ENCODE results near the gene CCDC188.

The CCDC188 gene

DNA sequence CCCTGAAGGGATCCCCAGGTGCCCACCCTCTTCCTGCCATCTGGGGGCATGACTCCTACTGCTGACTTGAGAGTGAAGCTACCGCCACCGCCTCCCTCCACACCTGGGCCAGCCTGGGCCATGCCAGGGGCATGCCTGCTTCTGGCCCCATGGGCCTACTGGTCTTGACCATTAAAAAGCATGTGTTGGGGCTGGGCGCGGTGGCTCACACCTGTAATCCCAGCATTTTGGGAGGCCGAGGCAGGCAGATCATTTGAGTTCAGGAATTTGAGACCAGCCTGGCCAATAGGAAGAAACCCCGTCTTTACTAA lies 37.7 kb upstream of the CCDC188 start:
- no peak for DNase-seq (ENCODE audit: extremely low spot score)
- TF ChIP-seq SP1 (IDR thresholded peaks at IDR 0.05) (no peak), TARDBP (IDR thresholded peaks at IDR 0.05) (no peak), L3MBTL2 (conservative IDR thresholded peaks at IDR 0.05) (no peak), FOXM1 (IDR thresholded peaks at IDR 0.05; ENCODE audit: borderline replicate concordance) (no peak), SUZ12 (IDR thresholded peaks at IDR 0.05) (no peak), ARNT (IDR thresholded peaks at IDR 0.05) (no peak), ELF4 (IDR thresholded peaks at IDR 0.05) (no peak), CTBP1 (IDR thresholded peaks at IDR 0.05; ENCODE audit: borderline replicate concordance) (no peak), NFRKB (IDR thresholded peaks at IDR 0.05) (no peak), LEF1 (IDR thresholded peaks at IDR 0.05; ENCODE audit: borderline replicate concordance) (no peak), FOXK2 (IDR thresholded peaks at IDR 0.05) (no peak), ZNF384 (IDR thresholded peaks at IDR 0.05) (no peak), HDGF (IDR thresholded peaks at IDR 0.05; ENCODE audit: borderline replicate concordance) (no peak), BHLHE40 (IDR thresholded peaks at IDR 0.05; ENCODE audit: borderline replicate concordance) (no peak), FOXA1 (IDR thresholded peaks at IDR 0.05) (no peak)
- TF ChIP-seq, protein P1, sequence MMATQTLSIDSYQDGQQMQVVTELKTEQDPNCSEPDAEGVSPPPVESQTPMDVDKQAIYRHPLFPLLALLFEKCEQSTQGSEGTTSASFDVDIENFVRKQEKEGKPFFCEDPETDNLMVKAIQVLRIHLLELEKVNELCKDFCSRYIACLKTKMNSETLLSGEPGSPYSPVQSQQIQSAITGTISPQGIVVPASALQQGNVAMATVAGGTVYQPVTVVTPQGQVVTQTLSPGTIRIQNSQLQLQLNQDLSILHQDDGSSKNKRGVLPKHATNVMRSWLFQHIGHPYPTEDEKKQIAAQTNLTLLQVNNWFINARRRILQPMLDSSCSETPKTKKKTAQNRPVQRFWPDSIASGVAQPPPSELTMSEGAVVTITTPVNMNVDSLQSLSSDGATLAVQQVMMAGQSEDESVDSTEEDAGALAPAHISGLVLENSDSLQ (IDR thresholded peaks at IDR 0.05), result no peak
- ChIA-PET POLR2A (interaction anchor here (0.6 kb wide), 1 partner anchor 17 kb away, joined by 3 read pairs; no protein-coding TSS in a partner anchor), CTCF (no interaction called here)

DNA sequence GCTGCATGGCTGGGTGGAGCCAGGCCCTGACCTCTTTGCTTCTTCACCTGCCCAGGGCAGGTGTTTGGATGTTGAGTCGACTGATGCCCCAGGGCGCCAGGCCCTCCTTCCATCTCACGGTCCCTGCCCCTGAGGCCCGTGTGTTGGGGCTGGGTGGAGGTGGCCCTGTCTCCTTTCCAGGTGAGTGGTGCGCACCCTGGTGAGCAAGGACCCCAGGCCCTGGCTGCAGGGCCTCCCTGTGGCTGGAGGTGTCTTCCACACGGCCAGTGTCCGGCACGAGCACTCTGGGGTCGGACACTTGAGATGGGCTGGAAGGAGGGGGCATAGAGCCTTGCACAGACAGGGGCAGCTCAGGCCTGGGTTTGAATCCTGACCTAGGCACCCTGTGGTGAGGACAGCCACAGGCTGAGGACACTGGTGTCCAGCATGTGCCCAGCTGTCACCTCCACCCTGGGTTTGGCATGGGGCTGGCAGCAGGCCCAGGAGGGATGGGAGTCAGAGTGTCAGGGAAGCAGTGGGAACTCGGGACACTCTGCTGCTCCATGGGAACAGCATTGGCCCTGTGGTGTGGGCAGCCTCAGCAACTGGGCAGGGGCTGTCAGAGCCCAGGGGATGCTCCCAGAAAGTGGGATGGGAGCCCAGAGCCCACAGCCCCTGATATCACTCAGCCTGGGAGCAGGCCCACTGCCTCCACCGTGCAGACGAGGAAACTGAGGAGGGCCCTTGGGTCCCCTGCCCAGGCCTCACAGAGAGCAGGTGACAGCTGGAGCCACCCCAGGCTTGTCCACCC lies 37.1 kb upstream of the CCDC188 start:
- DNase-seq (ENCODE audit: extremely low spot score), result no peak
- CTCF ChIA-PET, result interaction anchor here (1.5 kb wide), 1 partner anchor 10 kb away, joined by 4 read pairs; no protein-coding TSS in a partner anchor
- POLR2A ChIA-PET, result interaction anchor here (0.6 to 1.6 kb wide), 2 partner anchors 16 to 18 kb away, joined by 3 read pairs; no protein-coding TSS in a partner anchor
- no peak for TF ChIP-seq HDGF (IDR thresholded peaks at IDR 0.05; ENCODE audit: borderline replicate concordance)
- TF ChIP-seq ELF4 (IDR thresholded peaks at IDR 0.05), result no peak
- no peak for TF ChIP-seq LEF1 (IDR thresholded peaks at IDR 0.05; ENCODE audit: borderline replicate concordance)
- no peak for TF ChIP-seq L3MBTL2 (conservative IDR thresholded peaks at IDR 0.05)
- TF ChIP-seq CTBP1 (IDR thresholded peaks at IDR 0.05; ENCODE audit: borderline replicate concordance), result no peak
- TF ChIP-seq FOXK2 (IDR thresholded peaks at IDR 0.05), result no peak
- TF ChIP-seq TARDBP (IDR thresholded peaks at IDR 0.05), result no peak
- no peak for TF ChIP-seq BHLHE40 (IDR thresholded peaks at IDR 0.05; ENCODE audit: borderline replicate concordance)
- no peak for TF ChIP-seq ZNF384 (IDR thresholded peaks at IDR 0.05)

DNA sequence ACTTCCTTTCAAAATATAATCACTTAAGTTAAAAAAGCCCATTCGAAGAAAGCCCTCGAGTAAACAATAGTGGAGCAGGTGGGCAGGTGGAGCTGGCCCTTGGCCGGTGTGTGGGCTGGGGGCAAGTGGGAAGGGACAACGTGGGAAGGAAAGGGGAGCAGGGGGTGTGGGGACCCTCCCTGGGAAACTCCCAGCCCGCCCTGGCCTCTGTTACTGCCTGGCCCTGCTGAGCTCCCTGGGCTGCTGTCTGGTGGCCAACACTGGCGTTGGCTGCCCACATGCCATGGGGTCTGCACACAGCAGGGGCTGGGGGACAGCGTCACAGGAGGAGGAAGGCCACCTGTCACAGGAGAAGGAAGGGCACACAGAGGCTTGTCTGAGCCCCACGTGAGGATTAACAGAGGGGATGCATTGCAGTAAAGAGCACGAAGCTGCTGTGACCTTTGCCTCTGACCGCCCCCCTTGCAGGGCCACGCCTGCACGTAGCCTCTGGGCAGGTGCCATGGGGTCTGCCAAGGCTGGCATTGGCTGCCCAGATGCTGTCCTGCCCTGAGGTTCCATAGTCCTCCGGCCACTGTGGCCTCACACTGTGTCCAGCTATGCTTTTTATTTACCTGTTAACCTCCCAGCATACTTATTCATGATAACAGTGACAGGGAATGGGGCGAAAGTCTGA lies 36.2 kb upstream of the CCDC188 start:
- POLR2A ChIA-PET, result interaction anchor here (1.6 kb wide), 1 partner anchor 19 kb away, joined by 3 read pairs; no protein-coding TSS in a partner anchor
- DNase-seq (ENCODE audit: extremely low spot score), result no peak
- CTCF ChIA-PET, result interaction anchor here (0.9 to 1.5 kb wide), 7 partner anchors 9 to 203 kb away, joined by 3 to 13 read pairs (median 3); no protein-coding TSS in a partner anchor
- TF ChIP-seq SUZ12 (IDR thresholded peaks at IDR 0.05), result no peak
- no peak for TF ChIP-seq ARNT (IDR thresholded peaks at IDR 0.05)
- TF ChIP-seq ZNF384 (IDR thresholded peaks at IDR 0.05), result no peak
- TF ChIP-seq NFRKB (IDR thresholded peaks at IDR 0.05), result no peak
- no peak for TF ChIP-seq BHLHE40 (IDR thresholded peaks at IDR 0.05; ENCODE audit: borderline replicate concordance)
- no peak for TF ChIP-seq TARDBP (IDR thresholded peaks at IDR 0.05)
- no peak for TF ChIP-seq FOXA1 (IDR thresholded peaks at IDR 0.05)
- no peak for TF ChIP-seq SP1 (IDR thresholded peaks at IDR 0.05)
- no peak for TF ChIP-seq FOXM1 (IDR thresholded peaks at IDR 0.05; ENCODE audit: borderline replicate concordance)

DNA sequence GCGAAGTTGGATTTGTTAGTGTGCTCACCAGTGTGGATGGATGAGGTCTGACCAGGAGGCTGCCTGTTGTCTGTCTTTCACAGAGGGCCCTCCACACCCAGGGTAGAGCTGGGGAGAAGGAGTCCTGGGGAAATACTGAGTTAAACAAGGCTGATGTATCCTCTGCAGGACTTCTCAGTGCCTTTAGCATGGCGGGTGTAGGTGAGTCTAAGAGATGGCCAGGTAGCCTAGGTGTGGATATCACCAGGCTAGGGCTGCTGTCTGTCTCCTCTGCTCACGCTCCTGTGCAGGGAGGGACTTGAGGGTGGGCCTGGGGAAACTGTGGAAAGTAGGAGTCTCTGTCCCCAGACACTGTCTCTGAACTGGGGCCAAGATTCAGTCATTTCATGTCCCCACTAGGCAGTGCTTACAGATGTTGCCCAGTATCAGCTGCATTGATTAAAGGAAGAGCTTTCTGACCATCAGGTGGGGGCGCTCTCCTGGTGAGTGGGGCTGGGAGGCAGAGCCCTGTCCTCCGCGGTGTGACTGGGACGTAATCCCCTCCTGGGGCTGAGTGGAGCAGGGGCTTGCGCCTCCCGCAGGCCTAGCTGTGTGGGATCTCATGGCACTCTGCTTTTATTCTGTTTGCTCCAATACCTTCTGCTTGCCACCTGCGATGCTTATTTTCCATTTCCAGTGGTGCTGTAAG lies 35.5 kb upstream of the CCDC188 start:
- peak; percentile 56 for DNase-seq (ENCODE audit: extremely low spot score)
- ChIA-PET POLR2A (interaction anchor here (1.6 kb wide), 1 partner anchor 20 kb away, joined by 3 read pairs; no protein-coding TSS in a partner anchor), CTCF (interaction anchor here (0.6 to 1.5 kb wide), 8 partner anchors 8 to 202 kb away, joined by 3 to 13 read pairs (median 3); no protein-coding TSS in a partner anchor)

DNA sequence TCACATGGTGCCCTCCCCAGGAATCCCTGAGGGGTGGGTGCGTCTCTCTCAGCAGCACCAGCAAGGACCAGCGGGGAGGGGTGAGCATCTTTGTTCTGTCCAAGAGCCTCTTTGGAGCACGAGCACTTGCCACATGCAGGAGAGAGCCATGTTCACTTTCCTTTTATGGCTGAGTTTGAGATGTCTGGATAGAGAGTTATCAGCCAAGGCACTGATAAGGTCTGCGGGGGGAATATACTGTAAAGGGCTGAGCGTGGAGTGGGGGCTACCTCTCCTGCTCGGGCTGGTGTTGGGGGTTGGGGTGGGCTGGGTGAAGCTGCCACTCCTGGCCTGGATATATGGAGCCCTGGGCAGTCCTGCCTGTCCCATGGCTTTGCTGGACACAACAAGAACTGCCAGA lies 34.9 kb upstream of the CCDC188 start:
- TF ChIP-seq, protein P1 (IDR thresholded peaks at IDR 0.05), result no peak
- no peak for TF ChIP-seq ARNT (IDR thresholded peaks at IDR 0.05)
- no peak for TF ChIP-seq L3MBTL2 (conservative IDR thresholded peaks at IDR 0.05)
- no peak for TF ChIP-seq NFRKB (IDR thresholded peaks at IDR 0.05)
- TF ChIP-seq ELF4 (IDR thresholded peaks at IDR 0.05), result no peak
- TF ChIP-seq FOXK2 (IDR thresholded peaks at IDR 0.05), result no peak
- no peak for TF ChIP-seq ZNF384 (IDR thresholded peaks at IDR 0.05)
- no peak for TF ChIP-seq CTBP1 (IDR thresholded peaks at IDR 0.05; ENCODE audit: borderline replicate concordance)
- TF ChIP-seq SP1 (IDR thresholded peaks at IDR 0.05), result no peak
- no peak for TF ChIP-seq HDGF (IDR thresholded peaks at IDR 0.05; ENCODE audit: borderline replicate concordance)
- TF ChIP-seq SUZ12 (IDR thresholded peaks at IDR 0.05), result no peak
- TF ChIP-seq LEF1 (IDR thresholded peaks at IDR 0.05; ENCODE audit: borderline replicate concordance), result no peak
- CTCF ChIA-PET, result interaction anchor here (0.6 to 1.5 kb wide), 5 partner anchors 10 to 53 kb away, joined by 3 to 13 read pairs (median 3); no protein-coding TSS in a partner anchor
- DNase-seq (ENCODE audit: extremely low spot score), result no peak
- POLR2A ChIA-PET, result no interaction called here

More for the DNA sequence above, 35.5 kb upstream of the CCDC188 start:
- no peak for TF ChIP-seq CTBP1 (IDR thresholded peaks at IDR 0.05; ENCODE audit: borderline replicate concordance)
